Measurements from ENCODE around the gene DAPK2.

DAPK2 gene

GRCh38 chr15:63911160-63911559 lies 135.1 kb downstream of the DAPK2 start:
- no peak for TF ChIP-seq ZFX (IDR thresholded peaks at IDR 0.05; ENCODE audit: borderline replicate concordance)
- H3K27ac ChIP-seq = no peak overlapping the region

- no peak for TF ChIP-seq CTCF (IDR thresholded peaks at IDR 0.05)
- TF ChIP-seq ZFX (IDR thresholded peaks at IDR 0.05; ENCODE audit: borderline replicate concordance) = no peak
- no peak overlapping the region for H3K27ac ChIP-seq
Observed at GRCh38 chr15:63909819-63910437, 136.4 kb downstream of the DAPK2 start.

- no peak for TF ChIP-seq CTCF (IDR thresholded peaks at IDR 0.05)
- no peak for TF ChIP-seq ZFX (IDR thresholded peaks at IDR 0.05; ENCODE audit: borderline replicate concordance)
- no peak overlapping the region for H3K27ac ChIP-seq
Observed at GRCh38 chr15:63908991-63909390, 137.3 kb downstream of the DAPK2 start.

- H3K27ac ChIP-seq = no peak overlapping the region
- no peak for TF ChIP-seq CTCF (IDR thresholded peaks at IDR 0.05)
- no peak for TF ChIP-seq ZFX (IDR thresholded peaks at IDR 0.05; ENCODE audit: borderline replicate concordance)
Observed at GRCh38 chr15:63908281-63908680, 138.0 kb downstream of the DAPK2 start.

- no peak overlapping the region for H3K27ac ChIP-seq
Observed at GRCh38 chr15:63907521-63907920, 138.8 kb downstream of the DAPK2 start.

GRCh38 chr15:63906266-63906584 lies 140.1 kb downstream of the DAPK2 start:
- no peak overlapping the region for H3K27ac ChIP-seq
- TF ChIP-seq ZFX (IDR thresholded peaks at IDR 0.05; ENCODE audit: borderline replicate concordance) (no peak), CTCF (IDR thresholded peaks at IDR 0.05) (no peak)

More at GRCh38 chr15:63907521-63907920, 138.8 kb downstream of the DAPK2 start:
- TF ChIP-seq CTCF (IDR thresholded peaks at IDR 0.05) (no peak), ZFX (IDR thresholded peaks at IDR 0.05; ENCODE audit: borderline replicate concordance) (no peak)

GRCh38 chr15:63905558-63906265 lies 140.6 kb downstream of the DAPK2 start:
- H3K27ac ChIP-seq = no peak overlapping the region
- TF ChIP-seq ZFX (IDR thresholded peaks at IDR 0.05; ENCODE audit: borderline replicate concordance) (no peak), CTCF (IDR thresholded peaks at IDR 0.05) (no peak)

Data from 22Rv1 (cell line).